Neural cell (in vitro differentiated cells): ENCODE data around the gene UNC13B. TPM values are rescaled to one million over a fixed set of nuclear protein-coding genes. Genes with fewer than 3 reads are reported as not detected.

Experiments used
- H2AFZ ChIP-seq: fragments of 200-600, 300-800 bp; sonication (generic), shearing (Covaris generic); 2 replicates; pipeline ENCODE4 v1.6.0; 2014; ENCODE audit warnings: low read depth, mild to moderate bottlenecking, antibody characterized with exemption, low read length, moderate library complexity
- H3F3A ChIP-seq: fragments of 200-600 bp; shearing (Covaris generic); 2 replicates; pipeline ENCODE4 v1.6.1; 2016; ENCODE audit warnings: mild to moderate bottlenecking, moderate library complexity, mixed read lengths, antibody characterized with exemption, low read length; ENCODE audit not compliant: insufficient read depth, poor library complexity, severe bottlenecking
- H3K27ac ChIP-seq: fragments of 200-600, 300-800 bp; sonication (generic), shearing (Covaris generic); 2 replicates; pipeline ENCODE4 v1.5.1; 2014; ENCODE audit warnings: mild to moderate bottlenecking, low read length, moderate library complexity
- H3K27me3 ChIP-seq: fragments of 300-800, 200-600 bp; sonication (generic), shearing (Covaris generic); 2 replicates; pipeline ENCODE4 v1.6.0; 2014; ENCODE audit warnings: mild to moderate bottlenecking, low read depth, low read length, moderate library complexity; ENCODE audit not compliant: insufficient read depth
- H3K36me3 ChIP-seq: fragments of 300-800, 200-600 bp; sonication (generic), shearing (Covaris generic); 2 replicates; pipeline ENCODE4 v1.5.1; 2014; ENCODE audit warnings: mild to moderate bottlenecking, antibody characterized with exemption, low read length, moderate library complexity; ENCODE audit not compliant: insufficient read depth
- H3K4me2 ChIP-seq: fragments of 300-800, 200-600 bp; sonication (generic), shearing (Covaris generic); 2 replicates; pipeline ENCODE4 v1.6.0; 2014; ENCODE audit warnings: mild to moderate bottlenecking, low read length
- H3K4me3 ChIP-seq: fragments of 300-800, 200-600 bp; sonication (generic), shearing (Covaris generic); 2 replicates; pipeline ENCODE4 v1.5.1; 2014; ENCODE audit warnings: mild to moderate bottlenecking, low read length, moderate library complexity
- H3K79me2 ChIP-seq: fragments of 200-600 bp; shearing (Covaris generic); replicated peaks from 2 replicates; pipeline ENCODE4 v1.6.0; 2014; ENCODE audit warnings: mild to moderate bottlenecking, low read length, moderate library complexity; ENCODE audit not compliant: insufficient read depth
- H3K9ac ChIP-seq: fragments of 300-800, 200-600 bp; sonication (generic), shearing (Covaris generic); 2 replicates; pipeline ENCODE4 v1.6.1; 2016; ENCODE audit warnings: mild to moderate bottlenecking, low read length, mixed read lengths
- H3K9me2 ChIP-seq: fragments of 200-600 bp; shearing (Covaris generic); 2 replicates; pipeline ENCODE4 v1.6.1; 2016; ENCODE audit warnings: mild to moderate bottlenecking, low read length, mixed read lengths; ENCODE audit not compliant: insufficient read depth
- H3K9me3 ChIP-seq: fragments of 200-600, 300-800 bp; sonication (generic), shearing (Covaris generic); 2 replicates; pipeline ENCODE4 v1.6.1; 2016; ENCODE audit warnings: mild to moderate bottlenecking, mixed run types, low read length, moderate library complexity, mixed read lengths
- H4K20me1 ChIP-seq: fragments of 200-600 bp; shearing (Covaris generic); 2 replicates; pipeline ENCODE4 v1.6.1; 2016; ENCODE audit warnings: mild to moderate bottlenecking, mixed run types; ENCODE audit not compliant: insufficient read depth
- EP300 ChIP-seq: fragments of 450-650 bp; conservative IDR thresholded peaks from 2 replicates; pipeline ENCODE4 v1.6.1; 2014; ENCODE audit warnings: antibody characterized with exemption, mild to moderate bottlenecking, moderate library complexity; ENCODE audit not compliant: poor library complexity, severe bottlenecking
- EZH2 ChIP-seq: fragments of 200-600, 300-800 bp; shearing (Covaris generic), sonication (generic); IDR thresholded peaks from 2 replicates; pipeline ENCODE4 v1.6.1; 2014; ENCODE audit warnings: antibody characterized with exemption, low read length, borderline replicate concordance, mild to moderate bottlenecking; ENCODE audit not compliant: insufficient read depth, poor library complexity, severe bottlenecking
- MXI1 ChIP-seq: fragments of 450-650 bp; conservative IDR thresholded peaks from 2 replicates; pipeline ENCODE4 v1.6.1; 2014; ENCODE audit warnings: antibody characterized with exemption, mild to moderate bottlenecking; ENCODE audit not compliant: poor library complexity, severe bottlenecking
- POLR2AphosphoS5 ChIP-seq: IDR thresholded peaks from 2 replicates; pipeline ENCODE4 v1.6.1; 2012
- RAD21 ChIP-seq: fragments of 450-650 bp; conservative IDR thresholded peaks from 2 replicates; pipeline ENCODE4 v1.6.1; 2014; ENCODE audit warnings: antibody characterized with exemption, mild to moderate bottlenecking, moderate library complexity
- SMC3 ChIP-seq: fragments of 450-650 bp; conservative IDR thresholded peaks from 2 replicates; pipeline ENCODE4 v1.6.1; 2014; ENCODE audit warnings: antibody characterized with exemption, mild to moderate bottlenecking, moderate library complexity; ENCODE audit not compliant: poor library complexity
- TAF1 ChIP-seq: IDR thresholded peaks from 2 replicates; pipeline ENCODE4 v1.6.1; 2012; ENCODE audit warnings: low read depth
- polyA plus RNA-seq: library from polyadenylated mRNA; depleted of rRNA; stranded (reverse); fragments of >200 nt; gene quantifications from 2 replicates; pipeline ENCODE4 v1.2.3, GENCODE V29; 2014
- TF ChIP-seq, protein P1 (sequence below): fragments of 450-650 bp; IDR thresholded peaks from 2 replicates; pipeline ENCODE4 v1.5.1; 2014; ENCODE audit warnings: antibody characterized with exemption, mild to moderate bottlenecking, moderate library complexity; ENCODE audit not compliant: poor library complexity, severe bottlenecking
- TF ChIP-seq, protein P2 (sequence below): IDR thresholded peaks from 2 replicates; pipeline ENCODE4 v1.6.1; 2012; ENCODE audit warnings: borderline replicate concordance

The UNC13B gene
- polyA plus RNA-seq, 1 donor from 2014 or later, result 37.2 TPM

DNA sequence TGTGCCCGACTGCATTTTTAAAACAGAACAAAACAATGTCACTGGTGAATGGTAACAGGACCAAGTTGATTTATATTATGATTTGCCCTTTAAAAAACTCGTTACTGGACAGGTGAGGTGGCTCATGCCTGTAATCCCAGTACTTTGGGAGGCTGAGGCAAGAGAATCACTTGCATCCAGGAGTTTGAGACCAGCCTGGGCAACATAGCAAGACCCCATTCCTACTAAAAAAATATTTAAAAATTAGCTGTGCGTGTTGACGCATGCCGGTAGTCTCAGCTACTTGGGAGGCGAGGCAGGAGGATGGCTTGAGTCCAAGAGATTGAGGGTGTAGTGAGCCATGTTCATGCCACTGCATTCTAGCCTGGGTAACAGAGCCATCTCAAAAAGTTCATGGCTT is 7.2 kb downstream of the UNC13B start:
- TF ChIP-seq EZH2, result no peak
- no peak for TF ChIP-seq RAD21
- no peak for TF ChIP-seq EP300
- no peak for TF ChIP-seq POLR2AphosphoS5
- TF ChIP-seq SMC3, result no peak
- no peaks in the 10 kb centered on the region for H4K20me1 ChIP-seq

DNA sequence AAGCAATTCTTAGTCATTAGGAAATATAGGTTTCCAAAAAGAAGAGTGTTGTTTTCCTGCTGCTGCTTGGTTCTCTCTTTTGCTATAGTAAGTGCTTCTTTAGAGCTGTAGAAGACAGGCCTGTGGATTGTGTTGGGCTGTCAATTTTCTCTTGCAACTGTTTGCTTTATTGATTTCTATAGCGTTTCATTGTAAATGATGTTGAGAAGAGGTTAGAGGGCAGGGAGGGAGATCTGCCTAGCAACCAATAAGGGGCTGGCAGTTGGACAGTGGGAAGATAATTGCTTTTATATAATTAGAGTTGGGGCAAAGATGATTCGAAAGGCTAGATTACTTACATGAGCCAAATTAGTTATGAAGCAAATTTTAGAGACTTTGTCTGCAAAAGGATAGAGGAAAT is 11.1 kb downstream of the UNC13B start:
- Histone ChIP-seq H3F3A (no peaks in the 10 kb centered on the region), H3K27me3 (no peaks in the 10 kb centered on the region), H3K27ac (no peak overlapping the region), H3K9me2 (no peaks in the 10 kb centered on the region), H3K36me3 (no peaks in the 10 kb centered on the region), H3K79me2 (no peaks in the 10 kb centered on the region), H3K4me2 (no peak overlapping the region), H3K9me3 (no peaks in the 10 kb centered on the region), H4K20me1 (no peaks in the 10 kb centered on the region), H3K4me3 (no peak overlapping the region), H2AFZ (no peak overlapping the region), H3K9ac (no peak overlapping the region)
- TF ChIP-seq RAD21 (no peak), EZH2 (no peak)

More for the DNA sequence above, 7.2 kb downstream of the UNC13B start:
- Histone ChIP-seq H3K9me2 (no peaks in the 10 kb centered on the region), H3K4me3 (no peak overlapping the region), H3K27ac (no peak overlapping the region), H3K9ac (no peak overlapping the region), H3F3A (no peaks in the 10 kb centered on the region), H2AFZ (no peak overlapping the region), H3K36me3 (no peaks in the 10 kb centered on the region), H3K9me3 (no peaks in the 10 kb centered on the region), H3K27me3 (no peaks in the 10 kb centered on the region), H3K4me2 (no peak overlapping the region), H3K79me2 (peaks cover 15% of the 10 kb centered on the region)

DNA sequence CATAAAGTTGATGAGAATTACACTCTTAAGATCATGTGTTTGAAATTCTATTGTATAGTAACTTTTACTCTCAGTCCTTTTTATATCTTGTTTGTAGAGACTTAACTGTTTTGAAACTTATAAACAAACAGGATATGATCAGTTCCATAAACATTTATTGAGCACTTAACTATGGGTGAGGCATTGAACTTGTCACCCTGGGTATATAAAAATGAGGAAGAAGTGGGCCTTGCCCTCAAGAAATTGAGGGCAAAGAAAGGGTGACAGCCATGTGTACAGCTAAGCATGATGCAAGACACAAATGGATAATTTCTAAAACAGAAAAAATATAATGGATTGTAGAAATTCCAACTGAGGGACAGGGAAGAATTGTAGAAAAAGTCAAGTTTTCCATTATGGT is 15.7 kb downstream of the UNC13B start:
- H3K79me2 ChIP-seq, result no peaks in the 10 kb centered on the region

More for the DNA sequence above, 15.7 kb downstream of the UNC13B start:
- Histone ChIP-seq H3K9me2 (no peaks in the 10 kb centered on the region), H3F3A (no peaks in the 10 kb centered on the region), H3K4me2 (no peak overlapping the region), H3K9me3 (peaks cover 4% of the 10 kb centered on the region), H3K36me3 (no peaks in the 10 kb centered on the region), H3K4me3 (no peak overlapping the region), H3K27ac (no peak overlapping the region), H3K27me3 (no peaks in the 10 kb centered on the region), H4K20me1 (no peaks in the 10 kb centered on the region), H2AFZ (no peak overlapping the region), H3K9ac (no peak overlapping the region)
- no peak for TF ChIP-seq EZH2
- TF ChIP-seq EP300, result no peak
- TF ChIP-seq TAF1, result no peak
- TF ChIP-seq, protein P1, sequence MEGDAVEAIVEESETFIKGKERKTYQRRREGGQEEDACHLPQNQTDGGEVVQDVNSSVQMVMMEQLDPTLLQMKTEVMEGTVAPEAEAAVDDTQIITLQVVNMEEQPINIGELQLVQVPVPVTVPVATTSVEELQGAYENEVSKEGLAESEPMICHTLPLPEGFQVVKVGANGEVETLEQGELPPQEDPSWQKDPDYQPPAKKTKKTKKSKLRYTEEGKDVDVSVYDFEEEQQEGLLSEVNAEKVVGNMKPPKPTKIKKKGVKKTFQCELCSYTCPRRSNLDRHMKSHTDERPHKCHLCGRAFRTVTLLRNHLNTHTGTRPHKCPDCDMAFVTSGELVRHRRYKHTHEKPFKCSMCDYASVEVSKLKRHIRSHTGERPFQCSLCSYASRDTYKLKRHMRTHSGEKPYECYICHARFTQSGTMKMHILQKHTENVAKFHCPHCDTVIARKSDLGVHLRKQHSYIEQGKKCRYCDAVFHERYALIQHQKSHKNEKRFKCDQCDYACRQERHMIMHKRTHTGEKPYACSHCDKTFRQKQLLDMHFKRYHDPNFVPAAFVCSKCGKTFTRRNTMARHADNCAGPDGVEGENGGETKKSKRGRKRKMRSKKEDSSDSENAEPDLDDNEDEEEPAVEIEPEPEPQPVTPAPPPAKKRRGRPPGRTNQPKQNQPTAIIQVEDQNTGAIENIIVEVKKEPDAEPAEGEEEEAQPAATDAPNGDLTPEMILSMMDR, result no peak
- TF ChIP-seq POLR2AphosphoS5, result no peak
- TF ChIP-seq, protein P2, sequence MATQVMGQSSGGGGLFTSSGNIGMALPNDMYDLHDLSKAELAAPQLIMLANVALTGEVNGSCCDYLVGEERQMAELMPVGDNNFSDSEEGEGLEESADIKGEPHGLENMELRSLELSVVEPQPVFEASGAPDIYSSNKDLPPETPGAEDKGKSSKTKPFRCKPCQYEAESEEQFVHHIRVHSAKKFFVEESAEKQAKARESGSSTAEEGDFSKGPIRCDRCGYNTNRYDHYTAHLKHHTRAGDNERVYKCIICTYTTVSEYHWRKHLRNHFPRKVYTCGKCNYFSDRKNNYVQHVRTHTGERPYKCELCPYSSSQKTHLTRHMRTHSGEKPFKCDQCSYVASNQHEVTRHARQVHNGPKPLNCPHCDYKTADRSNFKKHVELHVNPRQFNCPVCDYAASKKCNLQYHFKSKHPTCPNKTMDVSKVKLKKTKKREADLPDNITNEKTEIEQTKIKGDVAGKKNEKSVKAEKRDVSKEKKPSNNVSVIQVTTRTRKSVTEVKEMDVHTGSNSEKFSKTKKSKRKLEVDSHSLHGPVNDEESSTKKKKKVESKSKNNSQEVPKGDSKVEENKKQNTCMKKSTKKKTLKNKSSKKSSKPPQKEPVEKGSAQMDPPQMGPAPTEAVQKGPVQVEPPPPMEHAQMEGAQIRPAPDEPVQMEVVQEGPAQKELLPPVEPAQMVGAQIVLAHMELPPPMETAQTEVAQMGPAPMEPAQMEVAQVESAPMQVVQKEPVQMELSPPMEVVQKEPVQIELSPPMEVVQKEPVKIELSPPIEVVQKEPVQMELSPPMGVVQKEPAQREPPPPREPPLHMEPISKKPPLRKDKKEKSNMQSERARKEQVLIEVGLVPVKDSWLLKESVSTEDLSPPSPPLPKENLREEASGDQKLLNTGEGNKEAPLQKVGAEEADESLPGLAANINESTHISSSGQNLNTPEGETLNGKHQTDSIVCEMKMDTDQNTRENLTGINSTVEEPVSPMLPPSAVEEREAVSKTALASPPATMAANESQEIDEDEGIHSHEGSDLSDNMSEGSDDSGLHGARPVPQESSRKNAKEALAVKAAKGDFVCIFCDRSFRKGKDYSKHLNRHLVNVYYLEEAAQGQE, result no peak
- TF ChIP-seq RAD21, result no peak
- no peak for TF ChIP-seq SMC3
- no peak for TF ChIP-seq MXI1
